SK-N-SH treated with all-trans-retinoic acid at 6 μM for 48 hours (cell line): ENCODE measurements around the gene COBL.

Experiments
- ATAC-seq: fragments of 200-7000 bp; cut with Tn5 transposase; 3 replicates; pipeline ENCODE4 v1.9.1; 2020; ENCODE audit warnings: mild to moderate bottlenecking, moderate library complexity
- ARNTL ChIP-seq: fragments of 450-650 bp; formaldehyde crosslinking; IDR thresholded peaks from 2 replicates; pipeline ENCODE4 v1.5.0; 2020; ENCODE audit warnings: low read depth, mild to moderate bottlenecking, moderate library complexity, borderline replicate concordance
- BACH2 ChIP-seq: fragments of 250-450 bp; sonication (Bioruptor Pico); IDR thresholded peaks from 2 replicates; pipeline ENCODE4 v1.9.0; 2021; ENCODE audit warnings: mild to moderate bottlenecking, borderline replicate concordance
- CREB5 ChIP-seq: fragments of 250-450 bp; sonication (Bioruptor Pico); IDR thresholded peaks from 2 replicates; pipeline ENCODE4 v1.5.1; 2020; ENCODE audit warnings: low read depth, mild to moderate bottlenecking, moderate library complexity
- CSDC2 ChIP-seq: fragments of 250-450 bp; sonication (Bioruptor Pico); IDR thresholded peaks from 2 replicates; pipeline ENCODE4 v1.5.0; 2020; ENCODE audit warnings: mild to moderate bottlenecking, moderate library complexity
- CSRNP3 ChIP-seq: fragments of 250-450 bp; sonication (Bioruptor Pico); IDR thresholded peaks from 2 replicates; pipeline ENCODE4 v1.5.1; 2021; ENCODE audit warnings: mild to moderate bottlenecking, moderate library complexity
- GLIS3 ChIP-seq: fragments of 250-450 bp; sonication (Bioruptor Pico); IDR thresholded peaks from 2 replicates; pipeline ENCODE4 v1.5.0; 2020; ENCODE audit warnings: mild to moderate bottlenecking, moderate library complexity
- ISL1 ChIP-seq: fragments of 250-450 bp; sonication (Bioruptor Pico); IDR thresholded peaks from 2 replicates; pipeline ENCODE4 v2.1.2; 2022; ENCODE audit warnings: mild to moderate bottlenecking, moderate library complexity
- OSR1 ChIP-seq: fragments of 250-450 bp; sonication (Bioruptor Pico); IDR thresholded peaks from 2 replicates; pipeline ENCODE4 v1.8.0; 2022; ENCODE audit warnings: moderate library complexity, mild to moderate bottlenecking, inconsistent platforms
- PATZ1 ChIP-seq: fragments of 250-450 bp; sonication (Bioruptor Pico); IDR thresholded peaks from 2 replicates; pipeline ENCODE4 v1.8.0; 2020; ENCODE audit warnings: mild to moderate bottlenecking, moderate library complexity, borderline replicate concordance
- RARB ChIP-seq: fragments of 250-450 bp; sonication (Bioruptor Pico); IDR thresholded peaks from 2 replicates; pipeline ENCODE4 v1.8.0; 2021; ENCODE audit warnings: mild to moderate bottlenecking, moderate library complexity
- SNAI2 ChIP-seq: fragments of 250-450 bp; sonication (Bioruptor Pico); IDR thresholded peaks from 2 replicates; pipeline ENCODE4 v1.5.0; 2020; ENCODE audit warnings: mild to moderate bottlenecking, moderate library complexity
- TCF4 ChIP-seq: fragments of 250-450 bp; sonication (Bioruptor Pico); IDR thresholded peaks from 2 replicates; pipeline ENCODE4 v1.8.0; 2021; ENCODE audit warnings: mild to moderate bottlenecking, moderate library complexity, borderline replicate concordance
- TOX ChIP-seq: fragments of 250-450 bp; sonication (Bioruptor Pico); IDR thresholded peaks from 2 replicates; pipeline ENCODE4 v1.8.0; 2021; ENCODE audit warnings: mild to moderate bottlenecking, moderate library complexity, borderline replicate concordance
- TSHZ2 ChIP-seq: fragments of 250-450 bp; sonication (Bioruptor Pico); IDR thresholded peaks from 2 replicates; pipeline ENCODE4 v1.5.0; 2020; ENCODE audit warnings: mild to moderate bottlenecking, moderate library complexity
- ZC3H10 ChIP-seq: fragments of 250-450 bp; sonication (Bioruptor Pico); IDR thresholded peaks from 2 replicates; pipeline ENCODE4 v1.5.1; 2021; ENCODE audit warnings: mild to moderate bottlenecking, moderate library complexity
- ZFP3 ChIP-seq: fragments of 250-450 bp; sonication (Bioruptor Pico); IDR thresholded peaks from 2 replicates; pipeline ENCODE4 v1.5.0; 2020; ENCODE audit warnings: mild to moderate bottlenecking, moderate library complexity
- ZFP30 ChIP-seq: fragments of 450-650 bp; formaldehyde crosslinking; IDR thresholded peaks from 2 replicates; pipeline ENCODE4 v1.5.0; 2022; ENCODE audit warnings: mild to moderate bottlenecking, moderate library complexity
- ZNF565 ChIP-seq: fragments of 450-650 bp; formaldehyde crosslinking; conservative IDR thresholded peaks from 2 replicates; pipeline ENCODE4 v1.5.0; 2020; ENCODE audit warnings: low read depth, mild to moderate bottlenecking, moderate library complexity
- ZNF70 ChIP-seq: fragments of 450-650 bp; formaldehyde crosslinking; IDR thresholded peaks from 2 replicates; pipeline ENCODE4 v1.5.0; 2020; ENCODE audit warnings: mild to moderate bottlenecking, moderate library complexity
- ZNF8 ChIP-seq: fragments of 450-650 bp; formaldehyde crosslinking; IDR thresholded peaks from 2 replicates; pipeline ENCODE4 v1.5.0; 2020; ENCODE audit warnings: mild to moderate bottlenecking, moderate library complexity

COBL gene

GRCh38 chr7:51055039-51055840 lies 261.4 kb downstream of the COBL start:
- no peak for TF ChIP-seq ARNTL
- no peak for TF ChIP-seq TCF4 (CRISPR knock-in tag)
- TF ChIP-seq OSR1 (CRISPR knock-in tag), result no peak
- ATAC-seq, result no peak

- no peak for TF ChIP-seq ZFP3
- TF ChIP-seq ISL1 (CRISPR knock-in tag), result no peak
- TF ChIP-seq CREB5 (CRISPR knock-in tag), result no peak
- no peak for TF ChIP-seq GLIS3 (CRISPR knock-in tag)
- no peak for TF ChIP-seq TSHZ2
- no peak for TF ChIP-seq TOX
- no peak for TF ChIP-seq ZFP30 (CRISPR knock-in tag)
- ATAC-seq, result no peak
Measured at GRCh38 chr7:51054231-51054630, 262.4 kb downstream of the COBL start.

- ATAC-seq, result no peak
- no peak for TF ChIP-seq TCF4 (CRISPR knock-in tag)
- no peak for TF ChIP-seq GLIS3 (CRISPR knock-in tag)
- TF ChIP-seq OSR1 (CRISPR knock-in tag), result no peak
- TF ChIP-seq ZFP30 (CRISPR knock-in tag), result no peak
Measured at GRCh38 chr7:51053160-51053925, 263.3 kb downstream of the COBL start.

- no peak for ATAC-seq
- no peak for TF ChIP-seq CSRNP3 (CRISPR knock-in tag)
- TF ChIP-seq SNAI2 (CRISPR knock-in tag), result no peak
- TF ChIP-seq RARB (CRISPR knock-in tag), result no peak
- TF ChIP-seq ZNF8 (CRISPR knock-in tag), result no peak
- TF ChIP-seq ZC3H10 (CRISPR knock-in tag), result no peak
- no peak for TF ChIP-seq OSR1 (CRISPR knock-in tag)
- no peak for TF ChIP-seq CSDC2
- no peak for TF ChIP-seq ZNF565 (CRISPR knock-in tag)
- TF ChIP-seq ISL1 (CRISPR knock-in tag), result no peak
- no peak for TF ChIP-seq ZFP3
- TF ChIP-seq ZNF70 (CRISPR knock-in tag), result no peak
- TF ChIP-seq TCF4 (CRISPR knock-in tag), result no peak
- no peak for TF ChIP-seq TSHZ2
- no peak for TF ChIP-seq CREB5 (CRISPR knock-in tag)
- no peak for TF ChIP-seq BACH2 (CRISPR knock-in tag)
- no peak for TF ChIP-seq PATZ1 (CRISPR knock-in tag)
- TF ChIP-seq ZFP30 (CRISPR knock-in tag), result no peak
- TF ChIP-seq ARNTL, result no peak
Measured at GRCh38 chr7:51046482-51046881, 270.1 kb downstream of the COBL start.
